Activated CD4-positive, alpha-beta T cell treated with anti-CD3 and anti-CD28 coated beads, Interleukin-2, amount 50 U/mL, for 4 hours (primary cell): ENCODE measurements around the gene MARCHF3.
"Not testable (repeated sequence)": the region's sequence is repeated elsewhere in the genome, so short reads cannot be mapped to it uniquely, and the experiment has no call there.

Experiments
- DNase-seq, 2 experiments: peaks; one replicate each; pipeline ENCODE4 v3.0.0-alpha.2; 2020

The MARCHF3 gene

GRCh38 chr5:126911986-126912385, 118.4 kb downstream of the MARCHF3 start:
- DNase-seq = no peak

GRCh38 chr5:126909856-126910255, 120.5 kb downstream of the MARCHF3 start:
- no peak for DNase-seq

- not testable (repeated sequence) for DNase-seq
Observed at GRCh38 chr5:126904407-126904806, 126.0 kb downstream of the MARCHF3 start.

DNA sequence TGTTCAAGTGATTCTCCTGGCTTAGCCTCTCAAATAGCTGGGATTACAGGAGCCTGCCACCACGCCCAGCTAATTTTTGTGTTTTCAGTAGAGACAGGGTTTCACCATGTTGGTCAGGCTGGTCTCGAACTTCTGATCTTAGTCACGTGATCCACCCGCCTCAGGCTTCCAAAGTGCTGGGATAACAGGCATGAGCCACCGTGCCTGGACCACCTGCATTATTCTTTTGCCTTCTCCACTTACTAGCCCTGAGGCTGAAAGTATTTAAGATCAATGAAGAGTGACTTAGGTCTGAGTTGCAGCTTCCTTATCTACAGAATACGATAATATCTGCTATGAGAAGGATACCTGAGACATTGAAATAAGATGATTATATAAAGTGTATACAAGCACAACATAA, 129.6 kb downstream of the MARCHF3 start:
- DNase-seq = no peak

DNA sequence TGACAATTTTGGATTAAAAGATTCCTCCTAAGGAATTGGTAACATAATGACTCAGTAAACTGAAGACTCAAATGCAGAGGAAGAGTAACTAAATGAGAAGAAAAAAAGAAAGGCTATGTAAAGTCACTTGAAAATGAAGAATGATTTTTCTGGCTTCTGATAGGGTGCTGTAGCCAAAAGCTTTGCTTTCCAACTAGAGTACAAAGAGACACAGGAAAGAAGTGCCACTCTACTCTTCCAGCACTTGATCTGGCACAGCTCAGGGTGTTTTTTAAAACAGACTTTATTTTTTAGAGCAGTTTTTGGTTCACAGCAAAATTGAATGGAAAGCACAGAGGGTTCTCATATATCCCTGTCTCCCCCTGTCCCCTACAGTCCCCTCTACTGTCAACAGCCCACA, 130.9 kb downstream of the MARCHF3 start:
- DNase-seq = no peak

- DNase-seq = no peak
Observed at GRCh38 chr5:126897851-126898630, 132.3 kb downstream of the MARCHF3 start.

GRCh38 chr5:126896170-126896702, 134.1 kb downstream of the MARCHF3 start:
- DNase-seq = no peak

GRCh38 chr5:126895712-126896111, 134.6 kb downstream of the MARCHF3 start:
- DNase-seq = not testable (repeated sequence)

DNA sequence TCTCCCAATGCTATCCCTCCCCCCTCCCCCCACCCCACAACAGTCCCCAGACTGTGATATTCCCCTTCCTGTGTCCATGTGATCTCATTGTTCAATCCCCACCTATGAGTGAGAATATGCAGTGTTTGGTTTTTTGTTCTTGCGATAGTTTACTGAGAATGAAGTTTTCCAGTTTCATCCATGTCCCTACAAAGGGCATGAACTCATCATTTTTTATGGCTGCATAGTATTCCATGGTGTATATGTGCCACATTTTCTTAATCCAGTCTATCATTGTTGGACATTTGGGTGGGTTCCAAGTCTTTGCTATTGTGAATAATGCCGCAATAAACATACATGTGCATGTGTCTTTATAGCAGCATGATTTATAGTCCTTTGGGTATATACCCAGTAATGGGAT, 139.9 kb downstream of the MARCHF3 start:
- DNase-seq = not testable (repeated sequence)

DNA sequence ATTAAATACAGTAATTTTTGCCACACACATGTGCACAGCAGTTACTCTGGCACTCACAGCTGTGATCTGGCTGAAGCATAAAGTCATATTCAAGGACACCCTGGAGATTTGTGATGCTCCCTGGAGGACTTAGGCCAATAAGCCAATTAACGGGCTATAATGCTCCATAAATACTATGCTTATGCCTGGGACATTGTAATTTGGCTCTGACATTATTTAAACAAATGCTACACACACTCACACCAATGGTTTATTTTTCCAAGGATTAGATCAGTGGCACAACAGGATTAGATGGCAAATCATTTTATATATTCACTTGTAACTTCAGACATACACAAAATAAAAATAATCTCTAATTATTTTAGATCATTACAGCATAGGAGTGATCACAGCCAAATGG, 142.2 kb downstream of the MARCHF3 start:
- DNase-seq = no peak

DNA sequence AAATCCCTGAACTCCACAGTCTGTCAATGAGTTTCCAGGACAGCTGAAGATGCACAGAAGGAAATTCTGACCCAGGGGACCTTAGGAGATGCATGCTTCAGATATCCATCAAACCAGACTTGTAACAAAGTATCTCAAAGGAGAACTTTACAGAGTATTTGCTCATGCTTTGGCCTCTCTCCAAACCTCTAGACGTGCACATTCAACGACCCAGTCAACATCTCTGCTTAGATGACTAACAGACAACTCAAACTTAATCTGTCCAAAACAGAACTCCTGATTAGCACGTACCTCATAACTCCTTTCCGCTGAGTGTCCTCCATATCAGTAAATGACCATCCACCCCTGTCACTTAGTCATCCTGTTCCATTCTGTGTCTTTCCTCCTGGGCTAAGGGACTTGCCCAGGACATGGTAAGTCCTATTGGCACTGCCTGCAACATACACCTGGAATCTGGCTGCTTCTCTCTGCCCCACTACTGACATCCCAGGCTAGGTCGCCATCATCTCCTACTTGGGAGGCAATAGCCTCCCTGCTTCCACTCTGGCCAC, 146.0 kb downstream of the MARCHF3 start:
- no peak for DNase-seq

GRCh38 chr5:126883564-126884245, 146.7 kb downstream of the MARCHF3 start:
- no peak for DNase-seq

GRCh38 chr5:126881821-126882600, 148.3 kb downstream of the MARCHF3 start:
- no peak for DNase-seq

- no peak for DNase-seq
Observed at GRCh38 chr5:126878634-126879033, 151.7 kb downstream of the MARCHF3 start.

DNA sequence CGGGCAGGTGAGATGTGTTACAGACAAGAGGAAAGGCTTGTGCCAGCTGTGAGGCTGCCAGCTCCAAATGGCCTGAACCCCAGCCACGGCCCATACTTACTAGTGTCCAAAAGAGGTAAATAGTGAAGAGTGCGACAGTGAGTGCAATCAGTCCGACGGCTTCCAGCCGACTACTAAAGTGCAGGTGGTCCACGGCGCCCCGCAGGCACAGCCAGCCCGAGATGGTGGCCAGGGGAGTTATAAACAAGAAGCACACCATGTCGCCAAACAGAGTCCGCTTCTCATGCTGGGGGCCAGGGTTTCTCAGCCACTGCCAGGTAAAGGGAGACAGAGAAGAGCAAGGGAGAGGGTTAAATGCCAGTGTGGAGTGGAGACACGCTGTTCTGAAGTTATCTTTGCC, 152.3 kb downstream of the MARCHF3 start:
- no peak for DNase-seq

DNA sequence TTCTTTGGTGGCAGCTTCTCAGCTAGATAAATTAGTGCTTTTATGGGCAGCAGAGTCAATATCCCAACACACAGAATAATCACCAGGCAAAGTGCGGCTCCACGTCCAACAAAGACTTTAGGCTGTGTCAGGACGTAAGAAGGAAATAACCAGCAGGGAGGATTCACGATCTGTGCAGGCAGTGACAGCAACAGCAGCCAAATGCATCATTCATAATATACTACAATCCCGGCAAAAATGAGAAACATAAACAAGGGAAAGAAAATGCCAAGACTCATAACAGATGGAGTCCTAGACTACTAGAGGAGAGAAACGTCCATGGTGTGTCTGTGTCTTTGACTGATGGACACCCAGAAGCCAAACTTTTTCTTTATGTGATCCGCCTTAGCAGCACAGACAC, 152.8 kb downstream of the MARCHF3 start:
- no peak for DNase-seq

DNA sequence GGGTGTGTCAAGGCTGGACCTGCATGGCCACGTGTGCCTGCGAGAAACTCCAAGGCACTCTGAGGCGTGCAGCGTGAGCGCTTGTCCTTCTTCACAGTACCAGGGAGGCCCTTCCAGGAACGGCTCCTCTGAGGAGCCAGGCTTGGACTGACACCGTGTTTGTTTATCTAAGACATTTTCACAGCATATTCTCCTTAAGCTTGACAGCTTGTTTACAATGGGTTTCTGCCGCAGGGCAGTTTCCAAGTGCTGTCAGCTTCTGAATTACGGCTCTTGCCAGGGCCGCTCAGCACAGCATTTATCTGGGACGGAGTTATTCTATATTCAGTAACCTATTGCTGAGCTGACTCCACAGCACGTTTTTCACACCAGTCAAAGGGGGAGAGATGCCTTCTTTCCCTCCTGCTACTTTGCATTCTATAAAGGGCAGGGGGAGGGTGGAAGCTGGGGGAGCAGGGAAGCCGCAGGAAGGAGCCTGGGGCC, 155.0 kb downstream of the MARCHF3 start:
- no peak for DNase-seq

- DNase-seq = no peak
Observed at GRCh38 chr5:126872561-126873354, 157.6 kb downstream of the MARCHF3 start.

GRCh38 chr5:126871441-126871840, 158.9 kb downstream of the MARCHF3 start:
- no peak for DNase-seq

GRCh38 chr5:126869005-126869451, 161.3 kb downstream of the MARCHF3 start:
- DNase-seq = no peak

- no peak for DNase-seq
Observed at GRCh38 chr5:126868338-126869004, 161.9 kb downstream of the MARCHF3 start.
